DOHH2 (cell line): ENCODE results near the gene ST3GAL3.

Experiments
- CTCF ChIP-seq: fragments of 200-600 bp; sonication (generic); IDR thresholded peaks from one replicate; pipeline ENCODE4 v1.5.1; 2014; ENCODE audit warnings: antibody characterized with exemption, mild to moderate bottlenecking, low read depth, low read length; ENCODE audit not compliant: poor library complexity, severe bottlenecking
- EZH2phosphoT487 ChIP-seq: fragments of 200-600 bp; sonication (generic); IDR thresholded peaks from 2 replicates; pipeline ENCODE4 v1.6.1; 2017; ENCODE audit warnings: borderline replicate concordance, mild to moderate bottlenecking, antibody characterized with exemption, low read length, moderate library complexity, mixed read lengths

GRCh38 chr1:43893006-43893405 lies 185.7 kb downstream of the ST3GAL3 start:
- TF ChIP-seq CTCF (no peak), EZH2phosphoT487 (no peak)
